Ectodermal cell (in vitro differentiated cells): Measurements from ENCODE around the gene FAM156A.
"Not testable (repeated sequence)": the region's sequence is repeated elsewhere in the genome, so short reads cannot be mapped to it uniquely, and the experiment has no call there.

Experiments
- H3K27ac ChIP-seq: 2 replicates; pipeline ENCODE4 v1.7.0; 2013; ENCODE audit warnings: mild to moderate bottlenecking, low read depth, low read length; ENCODE audit not compliant: insufficient read depth, poor library complexity, severe bottlenecking
- H3K27me3 ChIP-seq: 2 replicates; pipeline ENCODE4 v1.7.0; 2013; ENCODE audit warnings: mild to moderate bottlenecking, low read length; ENCODE audit not compliant: insufficient read depth, control insufficient read depth, poor library complexity, severe bottlenecking
- H3K36me3 ChIP-seq: one replicate; pipeline ENCODE4 v1.7.0; 2013; ENCODE audit warnings: low read length; ENCODE audit not compliant: control insufficient read depth, insufficient read depth
- H3K4me1 ChIP-seq: one replicate; pipeline ENCODE4 v1.7.0; 2013; ENCODE audit warnings: low read length; ENCODE audit not compliant: control insufficient read depth, insufficient read depth
- H3K4me3 ChIP-seq: 2 replicates; pipeline ENCODE4 v1.7.0; 2013; ENCODE audit warnings: low read depth, low read length, control low read depth; ENCODE audit not compliant: insufficient read depth
- H3K9me3 ChIP-seq: 2 replicates; pipeline ENCODE4 v1.7.0; 2013; ENCODE audit warnings: mild to moderate bottlenecking, low read length, moderate library complexity; ENCODE audit not compliant: control insufficient read depth
- WGBS, 2 experiments: methylation state at CpG; one replicate each; pipeline ENCODE4 v1.1.7; 2013; ENCODE audit warnings: missing lambda C conversion rate in 2 of 2; 5-methylcytosine and 5-hydroxymethylcytosine counted together

Gene FAM156A

GRCh38 chrX:52906072-52906471, 52.2 kb downstream of the FAM156A start:
- H3K9me3 ChIP-seq, H3K27me3 ChIP-seq, H3K4me1 ChIP-seq, H3K36me3 ChIP-seq, H3K4me3 ChIP-seq, H3K27ac ChIP-seq: not testable (repeated sequence)
- WGBS, 2 experiments: no CpG with 5 or more reads among the region's 4 CpGs

DNA sequence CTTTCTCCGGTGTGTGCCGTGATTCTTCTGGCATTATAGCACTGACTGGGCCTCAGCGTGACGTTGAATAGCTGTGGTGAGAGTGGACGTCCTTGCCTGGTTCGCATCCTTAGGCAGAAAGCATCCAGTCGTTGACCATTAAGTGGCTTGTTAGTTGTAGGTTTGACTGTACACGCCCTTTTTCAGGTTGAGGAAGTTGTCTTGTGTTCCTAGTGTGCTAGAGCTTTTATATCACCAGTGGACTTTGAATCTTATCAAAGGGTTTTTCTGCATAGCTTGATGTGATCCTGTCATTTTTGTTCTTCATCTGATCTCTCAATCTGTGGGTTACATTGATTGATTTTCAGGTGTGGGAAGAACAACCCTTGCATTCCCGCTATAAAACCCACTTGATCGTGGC, 52.8 kb downstream of the FAM156A start:
- WGBS, 2 experiments: no CpG with 5 or more reads among the region's 10 CpGs
- not testable (repeated sequence) for H3K4me1 ChIP-seq

More for the DNA sequence above, 52.8 kb downstream of the FAM156A start:
- H3K27ac ChIP-seq, H3K9me3 ChIP-seq, H3K4me3 ChIP-seq, H3K27me3 ChIP-seq, H3K36me3 ChIP-seq: not testable (repeated sequence)
